GM19324 (cell line): ENCODE data around the gene PARD3B.
"Not testable (repeated sequence)": the region's sequence is repeated elsewhere in the genome, so short reads cannot be mapped to it uniquely, and the experiment has no call there.

Experiments
- ATAC-seq: cut with Tn5 transposase; IDR thresholded peaks from one replicate; pipeline ENCODE4 v1.9.1; 2021; ENCODE audit warnings: mild to moderate bottlenecking, moderate library complexity; ENCODE audit not compliant: unreplicated experiment, low FRiP score

Gene PARD3B

GRCh38 chr2:205471776-205472175 lies 926.5 kb downstream of the PARD3B start:
- no peak for ATAC-seq

- no peak for ATAC-seq
Measured at GRCh38 chr2:205473791-205474190, 928.5 kb downstream of the PARD3B start.

DNA sequence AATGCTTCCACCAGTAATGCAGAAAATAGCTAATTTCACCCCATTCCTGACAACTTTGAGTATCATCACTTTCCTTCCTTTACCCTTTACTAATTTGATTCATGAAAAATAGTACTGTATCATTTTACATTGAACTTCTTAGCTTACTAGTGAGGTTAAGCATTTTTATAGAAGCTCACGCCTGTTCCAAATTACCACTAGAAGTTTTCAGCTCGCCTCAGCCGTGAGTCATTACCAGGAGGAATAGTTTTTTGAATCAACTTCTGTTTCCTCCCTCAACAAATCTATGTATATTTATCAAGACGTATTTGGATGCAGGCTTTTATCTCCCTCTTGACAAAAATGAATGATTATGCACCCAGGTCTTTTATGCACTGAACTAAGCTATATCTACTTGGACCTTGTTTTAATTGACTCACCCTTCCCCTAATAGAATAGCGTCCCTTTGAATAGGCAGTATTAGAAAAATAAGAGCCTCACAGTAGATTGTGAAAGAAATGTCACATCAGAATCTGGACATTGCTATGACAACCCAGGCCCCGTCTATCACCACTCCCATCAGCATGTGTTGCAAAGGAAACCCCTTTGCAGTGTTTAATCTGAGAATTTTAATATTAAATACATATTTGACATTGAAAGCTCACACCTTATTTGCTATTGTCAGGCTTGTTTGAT lies 929.6 kb downstream of the PARD3B start:
- no peak for ATAC-seq

DNA sequence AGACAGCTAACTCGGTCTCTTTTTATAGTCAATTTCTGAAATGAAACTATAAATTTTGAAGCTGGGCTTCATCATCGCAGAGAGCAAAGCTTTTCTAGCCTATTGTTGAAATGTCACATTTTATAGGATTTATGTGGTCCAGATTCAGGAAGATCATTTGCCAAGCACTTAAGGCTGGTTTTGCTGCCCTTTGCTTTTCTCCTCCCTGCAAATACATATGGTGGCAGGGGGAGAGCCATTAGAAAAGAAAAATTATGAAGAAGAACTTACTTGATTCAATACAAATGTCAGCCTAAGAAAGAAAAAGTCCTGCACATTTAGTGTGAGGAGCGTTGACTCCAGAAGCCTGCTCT lies 930.1 kb downstream of the PARD3B start:
- no peak for ATAC-seq

- ATAC-seq: no peak
Measured at GRCh38 chr2:205477016-205477705, 931.9 kb downstream of the PARD3B start.

DNA sequence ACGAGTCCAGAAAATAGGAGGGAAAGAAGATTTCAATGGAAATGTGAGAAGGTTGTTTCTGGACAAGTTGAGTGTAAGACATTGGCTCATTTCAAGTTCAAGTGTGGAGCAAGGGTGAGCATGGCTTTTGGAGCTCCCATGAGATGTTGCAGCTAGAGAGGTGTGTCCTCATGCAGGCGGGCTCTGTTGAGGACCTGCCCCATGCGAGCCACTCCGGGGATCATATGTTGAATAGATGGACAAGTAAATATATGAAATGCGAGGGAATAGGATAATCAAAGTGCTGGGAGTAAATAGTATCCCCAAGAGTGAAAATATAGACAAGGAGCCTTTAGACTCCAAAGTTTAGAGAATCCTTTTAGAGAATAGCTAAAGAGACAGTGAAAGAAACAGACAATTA lies 936.6 kb downstream of the PARD3B start:
- ATAC-seq: no peak

GRCh38 chr2:205482399-205483081 lies 937.3 kb downstream of the PARD3B start:
- no peak for ATAC-seq

- ATAC-seq: no peak
Measured at GRCh38 chr2:205483095-205483494, 937.8 kb downstream of the PARD3B start.

DNA sequence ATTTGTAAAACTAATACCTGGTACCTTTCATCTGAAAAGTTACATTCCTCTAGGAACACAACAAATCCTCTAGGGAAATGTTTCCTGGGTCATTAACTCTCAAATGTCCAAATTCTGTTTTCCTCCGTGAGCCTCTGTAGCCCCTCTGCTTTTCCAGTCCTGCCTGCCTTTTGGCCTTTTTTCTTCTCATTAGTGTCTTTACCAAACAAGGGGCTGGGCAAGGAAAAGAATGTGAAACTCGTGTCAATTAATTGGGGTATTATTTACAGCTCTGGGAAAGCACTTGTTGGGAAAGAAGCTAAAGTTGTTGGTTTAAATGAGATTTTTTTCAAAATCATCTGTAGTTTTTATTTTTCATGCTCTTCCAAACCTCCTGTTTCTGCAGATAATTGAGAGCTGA lies 938.9 kb downstream of the PARD3B start:
- ATAC-seq: no peak

- ATAC-seq: no peak
Measured at GRCh38 chr2:205484764-205485163, 939.5 kb downstream of the PARD3B start.

DNA sequence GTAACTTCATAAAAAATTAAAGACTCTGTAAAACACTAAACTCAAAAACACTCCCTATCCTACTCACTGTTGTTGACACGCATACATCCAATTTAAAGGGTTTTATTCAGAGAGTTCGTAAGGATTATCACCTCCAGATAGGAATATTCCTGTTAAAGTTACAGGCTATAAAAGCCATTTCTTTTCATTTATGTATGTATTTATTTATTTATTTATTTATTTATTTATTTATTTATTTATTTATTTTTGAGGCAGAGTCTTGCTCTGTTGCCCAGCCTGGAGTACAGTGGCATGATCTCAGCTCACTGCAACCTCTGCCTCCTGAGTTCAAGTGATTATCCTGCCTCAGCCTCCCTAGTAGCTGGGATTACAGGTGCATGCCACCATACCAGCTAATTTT lies 948.3 kb downstream of the PARD3B start:
- ATAC-seq: not testable (repeated sequence)

GRCh38 chr2:205494537-205495235 lies 949.4 kb downstream of the PARD3B start:
- no peak for ATAC-seq

- ATAC-seq: no peak
Measured at GRCh38 chr2:205495819-205496218, 950.5 kb downstream of the PARD3B start.

DNA sequence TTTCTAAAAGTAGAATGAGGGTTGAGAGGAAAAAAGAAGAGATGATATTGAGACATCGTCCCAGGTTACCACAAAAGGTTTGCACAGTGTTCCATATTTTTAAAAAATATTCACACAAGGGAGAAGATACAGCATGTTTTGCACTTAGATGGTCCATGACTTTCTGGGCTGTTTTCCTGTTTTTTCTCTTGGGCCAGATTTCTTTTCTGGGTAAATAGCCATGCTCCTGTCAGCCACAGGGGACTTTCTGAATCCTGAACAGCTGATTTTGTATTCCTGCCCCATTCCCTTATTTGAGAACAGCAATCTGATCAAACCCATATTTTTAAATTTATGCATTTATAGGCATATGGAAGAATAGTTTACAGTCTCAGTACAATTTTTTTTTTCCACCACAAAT lies 951.1 kb downstream of the PARD3B start:
- no peak for ATAC-seq

DNA sequence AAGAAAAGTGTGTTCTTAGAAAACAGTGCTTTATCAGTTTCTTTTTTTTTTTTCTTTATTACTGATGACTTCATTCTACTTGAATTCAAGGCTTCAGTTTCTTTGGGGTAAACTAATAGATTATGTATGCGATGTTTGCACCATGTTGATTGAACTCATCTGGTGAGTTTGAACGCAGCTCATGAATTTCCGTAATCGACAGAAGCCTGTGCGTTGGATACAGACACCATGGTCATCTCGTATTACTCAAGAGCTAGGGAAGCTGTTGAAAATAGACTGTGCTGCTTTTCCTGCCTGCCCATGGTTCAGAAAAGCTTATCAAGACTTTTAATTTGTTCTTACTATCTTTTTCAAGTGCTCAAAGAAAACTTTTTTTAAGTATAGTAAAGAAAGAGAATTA lies 951.5 kb downstream of the PARD3B start:
- ATAC-seq: no peak

- no peak for ATAC-seq
Measured at GRCh38 chr2:205499006-205499405, 953.7 kb downstream of the PARD3B start.

DNA sequence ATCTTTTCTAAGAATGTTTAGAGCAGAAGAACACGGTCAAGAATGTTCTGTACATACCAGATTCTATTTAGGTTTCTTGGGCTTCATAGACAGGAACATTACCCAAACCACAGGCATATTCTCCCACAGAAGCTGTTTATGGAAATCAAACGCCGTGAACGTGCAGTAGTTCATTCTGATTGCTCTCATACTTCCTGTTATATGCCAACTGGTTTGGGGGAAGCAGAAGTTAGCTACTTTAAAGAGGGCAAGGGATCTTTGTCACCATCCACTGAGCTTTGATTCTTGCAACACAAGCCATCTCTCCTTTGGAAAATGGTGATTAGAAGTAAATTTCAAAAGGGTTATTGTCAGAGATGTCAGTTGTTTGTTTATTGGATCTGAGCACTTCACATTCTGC lies 954.8 kb downstream of the PARD3B start:
- no peak for ATAC-seq

DNA sequence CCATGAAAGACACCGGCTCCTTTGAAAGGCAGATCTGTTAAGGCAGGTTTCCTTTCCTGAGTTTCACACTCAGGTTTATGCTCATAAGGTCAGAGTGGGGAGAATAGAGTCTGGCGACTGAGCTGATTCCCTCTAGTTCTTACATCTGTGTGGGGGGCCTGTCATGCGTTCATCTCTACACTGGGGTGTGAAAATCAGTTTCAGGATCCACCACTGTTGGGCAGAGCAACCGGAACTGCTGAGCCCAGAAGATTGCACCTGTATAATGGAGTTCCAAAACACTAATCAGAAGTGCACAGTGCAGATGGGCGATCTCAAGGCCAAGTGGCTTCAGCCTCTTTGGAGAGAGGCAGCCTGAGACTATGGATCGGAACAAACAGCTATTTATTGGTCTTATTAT lies 955.7 kb downstream of the PARD3B start:
- no peak for ATAC-seq

DNA sequence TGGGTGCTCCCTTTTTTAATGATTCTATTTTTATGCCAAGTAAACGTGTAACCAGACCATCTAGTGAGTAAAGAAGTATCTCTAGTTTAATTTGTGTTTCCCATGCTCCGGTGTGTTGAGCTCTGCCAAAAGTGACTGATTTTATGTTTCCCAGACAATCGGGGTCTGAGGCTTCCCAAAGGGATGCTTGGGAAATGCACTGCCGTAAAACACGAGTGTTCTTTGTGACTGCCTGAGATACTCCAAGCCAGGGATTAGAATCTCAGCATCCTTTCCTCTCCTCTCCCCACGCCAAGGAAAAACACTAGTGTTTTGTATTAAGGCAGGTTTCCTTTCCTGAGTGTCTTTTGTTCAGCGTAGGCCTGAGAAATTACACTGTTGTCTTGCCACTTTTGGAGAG lies 956.6 kb downstream of the PARD3B start:
- no peak for ATAC-seq

GRCh38 chr2:205505371-205505770 lies 960.1 kb downstream of the PARD3B start:
- no peak for ATAC-seq

GRCh38 chr2:205509655-205510054 lies 964.4 kb downstream of the PARD3B start:
- ATAC-seq: no peak
